Naive thymus-derived CD4-positive, alpha-beta T cell (primary cell): ENCODE results near the gene AADACL4. TPM values are rescaled to one million over a fixed set of nuclear protein-coding genes. Genes with fewer than 3 reads are reported as not detected.

Source experiments
- ATAC-seq: fragments of 150-1000 bp; cut with Tn5 transposase; 2 replicates; pipeline ENCODE4 v1.10.0; 2021; ENCODE audit warnings: mild to moderate bottlenecking, moderate library complexity
- CTCF ChIA-PET: fragments of 350-600 bp; sonication (Branson Sonifier 250); formaldehyde crosslinking; loops from one replicate; lab custom pipeline; 2021; ENCODE audit warnings: antibody characterized with exemption; lab: Charles Lee
- POLR2A ChIA-PET: fragments of 350-600 bp; sonication (Branson Sonifier 250); formaldehyde crosslinking; loops from one replicate; lab custom pipeline; 2021; ENCODE audit warnings: antibody characterized with exemption, inconsistent platforms; lab: Charles Lee
- DNase-seq, 9 donors: peaks; one replicate each; pipeline versions ENCODE4 v3.0.0 to v3.0.0-alpha.2; 2020 to 2022; ENCODE audit warnings: mixed read lengths in 1 of 9
- H3K27ac ChIP-seq: one replicate; pipeline ENCODE4 v1.7.0; 2013; ENCODE audit warnings: mild to moderate bottlenecking, low read depth, low read length, moderate library complexity
- H3K27me3 ChIP-seq, 2 donors: one replicate each; pipeline ENCODE4 v1.7.0; 2013; ENCODE audit warnings: low read length in 2 of 2, mild to moderate bottlenecking in 2 of 2, moderate library complexity in 2 of 2; ENCODE audit not compliant: control insufficient read depth in 2 of 2, insufficient read depth in 2 of 2
- H3K36me3 ChIP-seq, 3 experiments: 1 replicate in 2 of 3; 2 replicates in 1 of 3; pipeline ENCODE4 v1.7.0; 2013; ENCODE audit warnings: low read length in 3 of 3, mild to moderate bottlenecking in 3 of 3, moderate library complexity in 1 of 3; ENCODE audit not compliant: insufficient read depth in 3 of 3, control insufficient read depth in 2 of 3
- H3K4me1 ChIP-seq, 2 donors: one replicate each; pipeline ENCODE4 v1.7.0; 2013; ENCODE audit warnings: low read length in 2 of 2, mild to moderate bottlenecking in 2 of 2, moderate library complexity in 1 of 2; ENCODE audit not compliant: control insufficient read depth in 2 of 2, insufficient read depth in 2 of 2
- H3K4me3 ChIP-seq: 2 replicates; pipeline ENCODE4 v1.7.0; 2013; ENCODE audit warnings: mild to moderate bottlenecking, low read length
- H3K9me3 ChIP-seq, 3 experiments: 1 replicate in 2 of 3; 2 replicates in 1 of 3; pipeline ENCODE4 v1.7.0; 2013; ENCODE audit warnings: low read length in 3 of 3; ENCODE audit not compliant: control insufficient read depth in 2 of 3
- H3K27ac Mint-ChIP-seq, 9 donors: one replicate each; pipeline ENCODE4 v1.8.0; 2020 to 2022; ENCODE audit warnings: mixed read lengths in 9 of 9, mild to moderate bottlenecking in 8 of 9, moderate library complexity in 5 of 9, inconsistent platforms in 2 of 9
- H3K27me3 Mint-ChIP-seq, 5 donors: one replicate each; pipeline ENCODE4 v1.8.0; 2021 to 2022; ENCODE audit warnings: mixed read lengths in 5 of 5, mild to moderate bottlenecking in 1 of 5
- H3K36me3 Mint-ChIP-seq, 5 donors: one replicate each; pipeline ENCODE4 v1.8.0; 2020 to 2022; ENCODE audit warnings: mixed read lengths in 5 of 5, mild to moderate bottlenecking in 3 of 5, inconsistent platforms in 1 of 5
- H3K4me1 Mint-ChIP-seq, 7 donors: one replicate each; pipeline ENCODE4 v1.8.0; 2020 to 2022; ENCODE audit warnings: mixed read lengths in 7 of 7, mild to moderate bottlenecking in 3 of 7, inconsistent platforms in 1 of 7
- H3K4me3 Mint-ChIP-seq, 10 donors: one replicate each; pipeline ENCODE4 v1.8.0; 2020 to 2022; ENCODE audit warnings: mild to moderate bottlenecking in 10 of 10, mixed read lengths in 10 of 10, moderate library complexity in 6 of 10, inconsistent platforms in 2 of 10
- H3K9me3 Mint-ChIP-seq, 11 donors: one replicate each; pipeline ENCODE4 v1.8.0; 2020 to 2022; ENCODE audit warnings: mixed read lengths in 11 of 11, mild to moderate bottlenecking in 4 of 11, inconsistent platforms in 1 of 11, moderate library complexity in 1 of 11
- intact Hi-C, 2 donors: fragments of 100-400 bp; cut with micrococcal nuclease; formaldehyde crosslinking; loops; one replicate each; pipeline ENCODE4 v1.15.1; 2023
- polyA plus RNA-seq, 2 donors: library from polyadenylated mRNA; unstranded; fragments of 300-500 nt; fragmentation: Illumina TruSeq; gene quantifications; one replicate each; pipeline ENCODE4 v1.2.3, GENCODE V29; 2021
- total RNA-seq, 6 experiments: library from RNA in 5 of 6; stranded (reverse) in 5 of 6; gene quantifications; 1 replicate in 5 of 6; 2 replicates in 1 of 6; pipeline ENCODE4 v1.2.3 and lab custom pipeline; 2021 to 2026

AADACL4 gene
- total and polyA plus RNA-seq, 7 experiments from 2014 or later = not detected

DNA sequence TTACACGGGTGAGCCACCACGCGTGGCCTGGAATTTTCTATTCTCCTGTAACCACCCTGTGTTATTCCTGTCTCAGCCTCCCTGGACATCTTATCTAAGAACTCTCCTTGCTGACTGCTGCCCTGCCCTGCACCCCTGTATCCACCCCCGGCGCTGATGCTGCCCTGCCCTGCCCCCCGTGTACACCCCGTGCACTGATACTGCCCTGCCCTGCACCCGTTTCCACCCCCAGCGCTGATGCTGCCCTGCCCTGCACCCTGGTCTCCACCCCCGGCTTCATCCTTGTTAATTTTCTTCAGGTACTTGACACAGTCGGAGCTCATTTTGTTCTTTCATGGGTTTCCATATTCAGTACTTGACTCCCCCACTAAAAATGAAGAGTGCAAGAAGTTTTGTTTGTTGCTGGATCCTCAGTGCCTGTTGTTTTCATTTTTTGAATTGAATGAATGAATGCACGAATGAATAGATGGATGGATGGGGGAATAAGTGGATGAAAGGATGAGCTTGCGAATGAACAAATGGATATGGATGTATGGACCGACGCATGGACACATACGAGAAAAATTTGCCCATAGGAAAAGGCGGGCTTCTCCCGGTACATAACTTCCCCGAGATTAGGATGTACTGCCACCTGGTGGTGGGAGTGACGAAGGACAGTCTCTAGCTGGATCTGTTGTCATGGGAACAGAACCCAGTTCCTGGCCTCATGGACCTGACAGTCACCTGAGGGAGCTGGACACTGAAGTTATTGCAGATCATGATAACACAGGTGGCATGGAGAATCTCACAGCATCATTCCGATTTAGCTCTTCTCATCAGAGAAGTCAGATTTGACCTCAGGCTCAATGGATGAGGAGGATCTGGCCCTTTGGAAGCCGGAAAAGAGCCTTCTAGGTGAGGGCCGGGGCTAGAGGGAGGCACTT lies 14.9 kb downstream of the AADACL4 start:
- peak; percentile 84 for ATAC-seq
- ChIA-PET POLR2A (no interaction called here), CTCF (interaction anchor here (0.5 to 3.7 kb wide), 23 partner anchors 9 to 417 kb away, joined by 3 to 65 read pairs (median 4); no protein-coding TSS in a partner anchor)
- Histone ChIP-seq H3K4me3 (no peak overlapping the region), H3K36me3 (no peaks in the 10 kb centered on the region), H3K27ac (no peak overlapping the region), H3K9me3 (no peaks in the 10 kb centered on the region), H3K27me3 (no peaks in the 10 kb centered on the region), H3K4me1 (no peaks in the 10 kb centered on the region)
- Mint-ChIP-seq H3K27ac (peak overlapping the region in 2 of 9 donors; percentile 3 to 43), H3K36me3 (no peaks in the 10 kb centered on the region), H3K27me3 (peaks cover 0 to 11% (median 0%) of the 10 kb centered on the region in 5 donors), H3K9me3 (peaks cover 0 to 5% (median 0%) of the 10 kb centered on the region in 11 donors), H3K4me3 (peak overlapping the region in 2 of 10 donors; percentile 35 to 54), H3K4me1 (peaks cover 0 to 10% (median 6%) of the 10 kb centered on the region in 7 donors)
- intact Hi-C loops = loop anchor here (1.0 to 5.0 kb wide), 6 partner anchors 38 to 541 kb away; partner anchors contain the start of gene VPS13D (in 1 of the 2)
- peak; percentile 43 to 74 (median 58) for DNase-seq

DNA sequence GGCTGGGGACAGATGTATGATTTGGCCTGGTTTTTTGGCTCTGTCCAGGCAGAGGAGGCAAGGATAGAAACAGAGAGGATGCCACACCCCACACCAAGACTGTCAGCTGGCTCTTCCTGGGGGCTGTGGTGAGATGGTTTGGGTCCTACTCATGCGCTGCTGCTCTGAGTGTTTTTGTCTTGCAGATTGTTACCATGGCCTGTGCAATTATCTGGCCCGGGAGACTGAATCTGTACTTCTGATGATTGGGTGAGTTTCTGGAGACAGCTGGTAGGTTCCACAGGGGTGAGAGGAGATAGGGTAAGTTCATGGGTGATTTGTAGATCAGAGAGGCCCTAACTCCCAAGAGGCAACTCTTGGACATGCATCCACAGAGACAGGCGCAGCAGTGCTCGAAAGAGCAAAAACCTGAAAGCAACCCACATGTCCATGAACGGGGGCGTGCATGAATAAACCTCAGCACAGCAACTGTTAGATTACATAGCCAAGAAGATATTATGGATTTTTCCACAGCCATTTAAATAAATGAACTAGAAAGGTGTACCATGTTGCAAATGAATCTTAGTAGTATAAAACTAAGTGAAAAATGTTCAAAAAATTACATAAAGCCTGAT lies 17.8 kb downstream of the AADACL4 start:
- peaks cover 0 to 5% (median 0%) of the 10 kb centered on the region in 11 donors for H3K9me3 Mint-ChIP-seq
- no peak overlapping the region for H3K4me3 ChIP-seq
- ATAC-seq (no peak), DNase-seq (no peak)
- no peak overlapping the region for H3K4me3 Mint-ChIP-seq
- no peak overlapping the region for H3K27ac ChIP-seq
- ChIA-PET CTCF (interaction anchor here (0.7 to 3.7 kb wide), 2 partner anchors 348 to 1081 kb away, joined by 3 to 65 read pairs; no protein-coding TSS in a partner anchor), POLR2A (no interaction called here)
- no peaks in the 10 kb centered on the region for H3K36me3 Mint-ChIP-seq
- H3K4me1 ChIP-seq = no peaks in the 10 kb centered on the region
- no peaks in the 10 kb centered on the region for H3K36me3 ChIP-seq
- no peak overlapping the region for H3K27ac Mint-ChIP-seq
- H3K9me3 ChIP-seq = no peaks in the 10 kb centered on the region
- H3K27me3 Mint-ChIP-seq = peaks cover 0 to 11% (median 0%) of the 10 kb centered on the region in 5 donors
- intact Hi-C loops = no loop called here
- H3K4me1 Mint-ChIP-seq = peaks cover 0 to 10% (median 6%) of the 10 kb centered on the region in 7 donors
- H3K27me3 ChIP-seq = no peaks in the 10 kb centered on the region

DNA sequence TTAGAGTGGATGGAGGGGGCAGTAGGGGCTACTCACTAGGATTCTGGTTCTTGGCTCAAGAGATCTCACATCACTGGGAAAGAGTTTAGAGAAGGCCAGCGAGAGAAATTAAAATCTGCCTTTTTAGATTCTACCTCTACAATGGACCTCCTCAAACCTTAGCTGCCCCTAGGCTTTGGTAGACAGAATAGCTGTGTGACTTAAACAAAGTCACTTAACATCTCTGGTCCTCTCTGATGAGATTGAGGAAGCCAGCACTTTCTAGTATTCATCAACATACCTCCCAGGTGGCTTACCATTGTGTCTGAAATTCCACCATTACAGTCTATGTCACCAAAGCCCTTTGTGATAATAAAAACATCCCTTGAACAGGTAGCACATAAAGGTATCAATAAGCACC lies 18.7 kb downstream of the AADACL4 start:
- ChIA-PET CTCF (interaction anchor here (0.7 kb wide), 1 partner anchor 1080 kb away, joined by 3 read pairs; no protein-coding TSS in a partner anchor), POLR2A (no interaction called here)
- ATAC-seq (no peak), DNase-seq (no peak)
- Histone ChIP-seq H3K36me3 (no peaks in the 10 kb centered on the region), H3K4me3 (no peak overlapping the region), H3K27ac (no peak overlapping the region), H3K4me1 (no peaks in the 10 kb centered on the region), H3K9me3 (no peaks in the 10 kb centered on the region), H3K27me3 (no peaks in the 10 kb centered on the region)
- Mint-ChIP-seq H3K27ac (no peak overlapping the region), H3K9me3 (peaks cover 0 to 5% (median 0%) of the 10 kb centered on the region in 11 donors), H3K36me3 (no peaks in the 10 kb centered on the region), H3K4me1 (peaks cover 0 to 9% (median 6%) of the 10 kb centered on the region in 7 donors), H3K4me3 (no peak overlapping the region), H3K27me3 (peaks cover 0 to 6% (median 0%) of the 10 kb centered on the region in 5 donors)
- intact Hi-C loops = no loop called here

DNA sequence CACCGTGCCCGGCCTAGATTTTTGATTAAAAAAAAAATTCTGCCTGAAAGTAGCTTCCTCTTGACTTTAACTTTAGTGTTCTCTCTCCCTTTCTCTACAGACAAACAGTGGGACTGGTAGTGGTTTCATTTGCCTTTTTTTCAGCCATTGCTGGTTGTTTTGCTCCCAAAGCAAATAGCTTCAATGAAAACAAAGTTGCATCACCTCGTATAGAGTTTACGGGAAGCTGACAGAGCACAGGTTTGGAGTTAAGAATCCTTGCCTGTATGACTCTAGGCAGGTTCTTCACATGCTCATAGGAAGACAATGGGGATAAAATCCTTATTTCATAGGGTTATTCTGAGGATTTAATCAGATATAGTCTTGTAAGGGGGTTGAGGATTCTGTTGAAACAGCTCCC lies 21.6 kb downstream of the AADACL4 start:
- peaks cover 0 to 7% (median 0%) of the 10 kb centered on the region in 3 experiments for H3K9me3 ChIP-seq
- DNase-seq = no peak
- Mint-ChIP-seq H3K4me3 (no peak overlapping the region), H3K27me3 (peaks cover 0 to 6% (median 0%) of the 10 kb centered on the region in 5 donors), H3K36me3 (peaks cover 0 to 4% (median 0%) of the 10 kb centered on the region in 5 donors), H3K27ac (no peak overlapping the region), H3K9me3 (peaks cover 0 to 17% (median 7%) of the 10 kb centered on the region in 11 donors), H3K4me1 (no peaks in the 10 kb centered on the region)
- POLR2A ChIA-PET = no interaction called here
- CTCF ChIA-PET = interaction anchor here (0.6 kb wide), 1 partner anchor 70 kb away, joined by 5 read pairs; no protein-coding TSS in a partner anchor
- ATAC-seq = no peak
- no peaks in the 10 kb centered on the region for H3K4me1 ChIP-seq
- no peak overlapping the region for H3K4me3 ChIP-seq
- H3K27ac ChIP-seq = no peak overlapping the region
- H3K27me3 ChIP-seq = no peaks in the 10 kb centered on the region
- intact Hi-C loops = no loop called here
- no peaks in the 10 kb centered on the region for H3K36me3 ChIP-seq

DNA sequence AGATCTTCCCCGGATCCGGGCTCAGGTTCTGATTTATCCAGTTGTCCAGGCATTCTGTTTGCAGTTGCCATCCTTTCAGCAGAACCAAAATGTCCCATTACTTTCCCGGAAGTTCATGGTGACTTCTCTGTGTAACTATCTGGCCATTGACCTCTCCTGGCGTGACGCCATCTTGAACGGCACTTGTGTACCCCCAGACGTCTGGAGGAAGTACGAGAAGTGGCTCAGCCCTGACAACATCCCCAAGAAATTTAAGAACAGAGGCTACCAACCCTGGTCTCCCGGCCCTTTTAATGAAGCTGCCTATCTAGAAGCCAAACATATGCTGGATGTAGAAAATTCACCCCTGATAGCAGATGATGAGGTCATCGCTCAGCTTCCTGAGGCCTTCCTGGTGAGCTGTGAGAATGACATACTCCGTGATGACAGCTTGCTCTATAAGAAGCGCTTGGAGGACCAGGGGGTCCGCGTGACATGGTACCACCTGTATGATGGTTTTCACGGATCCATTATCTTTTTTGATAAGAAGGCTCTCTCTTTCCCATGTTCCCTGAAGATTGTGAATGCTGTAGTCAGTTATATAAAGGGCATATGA lies 22.4 kb downstream of the AADACL4 start:
- H3K4me3 ChIP-seq = no peak overlapping the region
- H3K9me3 ChIP-seq = peaks cover 0 to 7% (median 0%) of the 10 kb centered on the region in 3 experiments
- no peak overlapping the region for H3K4me3 Mint-ChIP-seq
- POLR2A ChIA-PET = no interaction called here
- H3K27me3 Mint-ChIP-seq = peaks cover 0 to 10% (median 1%) of the 10 kb centered on the region in 5 donors
- no peak overlapping the region for H3K27ac Mint-ChIP-seq
- DNase-seq (no peak), ATAC-seq (no peak)
- H3K4me1 Mint-ChIP-seq = no peaks in the 10 kb centered on the region
- H3K27me3 ChIP-seq = no peaks in the 10 kb centered on the region
- CTCF ChIA-PET = no interaction called here
- no peak overlapping the region for H3K27ac ChIP-seq
- peaks cover 0 to 4% (median 0%) of the 10 kb centered on the region in 5 donors for H3K36me3 Mint-ChIP-seq
- H3K36me3 ChIP-seq = no peaks in the 10 kb centered on the region
- peaks cover 0 to 17% (median 7%) of the 10 kb centered on the region in 11 donors for H3K9me3 Mint-ChIP-seq
- intact Hi-C loops = no loop called here
- no peaks in the 10 kb centered on the region for H3K4me1 ChIP-seq

DNA sequence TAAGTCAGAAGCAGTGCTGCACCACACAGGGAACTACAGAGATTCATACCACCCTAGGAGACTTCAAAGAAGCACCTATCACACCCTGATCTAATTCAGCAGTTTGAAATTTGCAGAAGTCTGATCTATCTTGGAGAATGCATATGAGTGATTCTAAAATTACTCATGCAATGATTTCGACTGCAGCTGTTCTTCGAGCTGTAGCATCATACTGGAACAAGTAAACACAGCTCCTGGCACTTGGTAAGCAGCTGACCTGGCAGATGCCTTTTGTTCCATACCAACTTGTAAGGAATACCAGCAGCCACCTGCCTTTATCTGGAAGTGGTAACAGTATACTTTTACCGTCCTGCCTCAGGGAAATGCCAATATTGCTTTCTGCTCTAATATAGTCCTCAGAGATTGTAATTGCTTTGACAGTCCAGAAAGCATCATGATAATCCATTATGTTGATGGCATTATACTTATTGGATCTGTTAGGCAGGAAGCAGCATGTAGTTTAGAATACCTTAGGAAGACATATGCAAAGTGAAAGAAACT lies 25.7 kb downstream of the AADACL4 start:
- no peak overlapping the region for H3K27ac Mint-ChIP-seq
- peaks cover 0 to 7% (median 0%) of the 10 kb centered on the region in 3 experiments for H3K9me3 ChIP-seq
- CTCF ChIA-PET = no interaction called here

More for the DNA sequence above, 25.7 kb downstream of the AADACL4 start:
- Mint-ChIP-seq H3K4me1 (no peaks in the 10 kb centered on the region), H3K9me3 (peaks cover 0 to 13% (median 6%) of the 10 kb centered on the region in 11 donors), H3K27me3 (peaks cover 0 to 29% (median 18%) of the 10 kb centered on the region in 5 donors), H3K4me3 (no peak overlapping the region), H3K36me3 (peaks cover 0 to 4% (median 0%) of the 10 kb centered on the region in 5 donors)
- Histone ChIP-seq H3K4me3 (no peak overlapping the region), H3K36me3 (no peaks in the 10 kb centered on the region), H3K27me3 (no peaks in the 10 kb centered on the region), H3K4me1 (no peaks in the 10 kb centered on the region), H3K27ac (no peak overlapping the region)
- intact Hi-C loops = no loop called here
- DNase-seq = no peak
- POLR2A ChIA-PET = no interaction called here
- ATAC-seq = no peak
